Common myeloid progenitor, CD34-positive (primary cell): ENCODE measurements around the gene ASCL3.

Source experiments
- CTCF ChIA-PET: fragments of 350-600 bp; sonication (Branson Sonifier 250); formaldehyde crosslinking; loops from one replicate; lab custom pipeline; 2021; ENCODE audit warnings: antibody characterized with exemption; lab: Charles Lee
- POLR2A ChIA-PET: fragments of 350-600 bp; sonication (Branson Sonifier 250); formaldehyde crosslinking; loops from one replicate; lab custom pipeline; 2021; ENCODE audit warnings: antibody characterized with exemption; lab: Charles Lee
- DNase-seq, 3 donors: peaks; one replicate each; pipeline versions ENCODE4 v3.0.0 to v3.0.0-alpha.2; 2013
- H3K27ac ChIP-seq, 2 experiments: 1 replicate in 1 of 2; 2 replicates in 1 of 2; pipeline ENCODE4 v1.7.0; 2013; ENCODE audit warnings: inconsistent platforms in 2 of 2, low read length in 2 of 2, mild to moderate bottlenecking in 2 of 2, low read depth in 1 of 2, moderate library complexity in 1 of 2; ENCODE audit not compliant: severe bottlenecking in 2 of 2, insufficient read depth in 1 of 2, poor library complexity in 1 of 2
- H3K27me3 ChIP-seq, 5 experiments: replicated peaks in 2 of 5; 1 replicate in 3 of 5; 2 replicates in 2 of 5; pipeline versions ENCODE4 v1.6.1 to v1.7.0; 2013; ENCODE audit warnings: low read length in 4 of 5, mild to moderate bottlenecking in 2 of 5, moderate library complexity in 2 of 5, inconsistent platforms in 1 of 5; ENCODE audit not compliant: insufficient read depth in 5 of 5, control insufficient read depth in 4 of 5
- H3K36me3 ChIP-seq, 4 experiments: 1 replicate in 2 of 4; 2 replicates in 2 of 4; pipeline versions ENCODE4 v1.6.1 to v1.7.0; 2013; ENCODE audit warnings: low read length in 3 of 4, control low read depth in 1 of 4, mild to moderate bottlenecking in 1 of 4; ENCODE audit not compliant: control insufficient read depth in 4 of 4, insufficient read depth in 4 of 4
- H3K4me1 ChIP-seq, 4 experiments: 1 replicate in 3 of 4; 2 replicates in 1 of 4; pipeline versions ENCODE4 v1.6.1 to v1.7.1; 2013; ENCODE audit warnings: low read length in 3 of 4, mild to moderate bottlenecking in 3 of 4, control low read depth in 1 of 4, inconsistent platforms in 1 of 4, moderate library complexity in 1 of 4; ENCODE audit not compliant: control insufficient read depth in 4 of 4, insufficient read depth in 4 of 4; ENCODE audit errors: control extremely low read depth in 1 of 4
- H3K4me3 ChIP-seq, 7 experiments: 1 replicate in 4 of 7; 2 replicates in 3 of 7; pipeline versions ENCODE4 v1.5.1 to v1.7.0; 2013; ENCODE audit warnings: mild to moderate bottlenecking in 7 of 7, low read length in 6 of 7, moderate library complexity in 6 of 7, inconsistent platforms in 2 of 7, low read depth in 2 of 7, control low read depth in 1 of 7; ENCODE audit not compliant: insufficient read depth in 4 of 7, control insufficient read depth in 1 of 7; ENCODE audit errors: extremely low read depth in 1 of 7
- H3K9me3 ChIP-seq, 5 experiments: 1 replicate in 4 of 5; 2 replicates in 1 of 5; pipeline versions ENCODE4 v1.6.1 to v1.7.1; 2013; ENCODE audit warnings: low read length in 4 of 5, mild to moderate bottlenecking in 2 of 5, inconsistent platforms in 1 of 5, low read depth in 1 of 5, moderate library complexity in 1 of 5; ENCODE audit not compliant: control insufficient read depth in 4 of 5, insufficient read depth in 2 of 5; ENCODE audit errors: control extremely low read depth in 1 of 5
- WGBS: methylation state at CpG from one replicate; pipeline ENCODE4 v1.1.5; 2013; ENCODE audit not compliant: insufficient coverage; 5-methylcytosine and 5-hydroxymethylcytosine counted together

Gene ASCL3

GRCh38 chr11:8934742-8935488 is 7.9 kb downstream of the ASCL3 start:
- no peak for DNase-seq
- CTCF ChIA-PET, result interaction anchor here (1.4 to 1.7 kb wide), 2 partner anchors 12 to 20 kb away, joined by 3 to 5 read pairs; no protein-coding TSS in a partner anchor
- H3K36me3 ChIP-seq, result no peaks in the 10 kb centered on the region
- no peak overlapping the region for H3K27ac ChIP-seq
- 86% methylated on average over 13 of the region's 14 CpGs for WGBS
- H3K4me3 ChIP-seq, result no peak overlapping the region
- H3K4me1 ChIP-seq, result peaks cover 0 to 5% (median 0%) of the 10 kb centered on the region in 4 experiments
- POLR2A ChIA-PET, result no interaction called here
- H3K9me3 ChIP-seq, result no peaks in the 10 kb centered on the region
- H3K27me3 ChIP-seq, result no peaks in the 10 kb centered on the region

GRCh38 chr11:8933931-8934330 is 8.9 kb downstream of the ASCL3 start:
- no peak overlapping the region for H3K4me3 ChIP-seq
- ChIA-PET CTCF (no interaction called here), POLR2A (no interaction called here)
- H3K27me3 ChIP-seq, result no peaks in the 10 kb centered on the region
- no peak overlapping the region for H3K27ac ChIP-seq
- WGBS, result 99% methylated on average over 6 of the region's 6 CpGs
- peaks cover 0 to 5% (median 0%) of the 10 kb centered on the region in 4 experiments for H3K4me1 ChIP-seq
- no peaks in the 10 kb centered on the region for H3K36me3 ChIP-seq
- no peak for DNase-seq
- H3K9me3 ChIP-seq, result no peaks in the 10 kb centered on the region

GRCh38 chr11:8932564-8933180 is 10.1 kb downstream of the ASCL3 start, which contains the start of gene C11orf16:
C11orf16 (minus strand) TSS chr11:8932947; CDS start chr11:8932308, 639 bp downstream.
- H3K27me3 ChIP-seq, result no peaks in the 10 kb centered on the region
- no peaks in the 10 kb centered on the region for H3K36me3 ChIP-seq
- no peaks in the 10 kb centered on the region for H3K9me3 ChIP-seq
- 93% methylated on average over 6 of the region's 12 CpGs for WGBS
- ChIA-PET CTCF (interaction anchor here (1.0 kb wide), 1 partner anchor 16 kb away, joined by 3 read pairs; no protein-coding TSS in a partner anchor), POLR2A (no interaction called here)
- DNase-seq, result no peak
- no peak within 1 kb of the TSS for H3K27ac ChIP-seq
- no peak within 1 kb of the TSS for H3K4me3 ChIP-seq
- peaks cover 0 to 5% (median 0%) of the 10 kb centered on the region in 4 experiments for H3K4me1 ChIP-seq

- Histone ChIP-seq H3K27me3 (no peaks in the 10 kb centered on the region), H3K4me1 (peaks cover 0 to 5% (median 0%) of the 10 kb centered on the region in 4 experiments), H3K9me3 (no peaks in the 10 kb centered on the region), H3K4me3 (no peak overlapping the region), H3K36me3 (no peaks in the 10 kb centered on the region), H3K27ac (no peak overlapping the region)
- CTCF ChIA-PET, result interaction anchor here (2.9 kb wide), 1 partner anchor 16 kb away, joined by 10 read pairs; no protein-coding TSS in a partner anchor
- WGBS, result 97% methylated on average over 12 of the region's 12 CpGs
- peak in 2 of 3 donors; percentile 15 to 19 for DNase-seq
- POLR2A ChIA-PET, result interaction anchor here (0.6 kb wide), 1 partner anchor 249 kb away, joined by 7 read pairs; no protein-coding TSS in a partner anchor
These were observed 12.2 kb downstream of the ASCL3 start for GRCh38 chr11:8930456-8931175.

- peaks cover 0 to 6% (median 2%) of the 10 kb centered on the region in 4 experiments for H3K36me3 ChIP-seq
- CTCF ChIA-PET, result interaction anchor here (2.9 kb wide), 1 partner anchor 14 kb away, joined by 10 read pairs; no protein-coding TSS in a partner anchor
- no peaks in the 10 kb centered on the region for H3K27me3 ChIP-seq
- WGBS, result 98% methylated on average over 9 of the region's 9 CpGs
- POLR2A ChIA-PET, result interaction anchor here (0.6 kb wide), 1 partner anchor 64 kb away, joined by 3 read pairs; no protein-coding TSS in a partner anchor
- H3K4me1 ChIP-seq, result peaks cover 0 to 5% (median 0%) of the 10 kb centered on the region in 4 experiments
- H3K4me3 ChIP-seq, result no peak overlapping the region
- DNase-seq, result no peak
- no peak overlapping the region for H3K27ac ChIP-seq
- H3K9me3 ChIP-seq, result no peaks in the 10 kb centered on the region
These were observed 13.7 kb downstream of the ASCL3 start for GRCh38 chr11:8928981-8929615.

- DNase-seq, result no peak
- WGBS, result 100% methylated on average over 4 of the region's 4 CpGs
- H3K36me3 ChIP-seq, result peaks cover 0 to 6% (median 5%) of the 10 kb centered on the region in 4 experiments
- no peaks in the 10 kb centered on the region for H3K9me3 ChIP-seq
- no peak overlapping the region for H3K27ac ChIP-seq
- H3K4me1 ChIP-seq, result peaks cover 0 to 5% (median 0%) of the 10 kb centered on the region in 4 experiments
- H3K27me3 ChIP-seq, result no peaks in the 10 kb centered on the region
- H3K4me3 ChIP-seq, result no peak overlapping the region
- ChIA-PET POLR2A (no interaction called here), CTCF (no interaction called here)
These were observed 14.6 kb downstream of the ASCL3 start for GRCh38 chr11:8928205-8928604.
